ENCODE measurements around the gene XPC.

XPC gene

GRCh38 chr3:14169871-14170270 lies 8.5 kb downstream of the XPC start:
- no peak for DNase-seq

- DNase-seq = no peak
Observed at GRCh38 chr3:14169435-14169834, 9.0 kb downstream of the XPC start.

GRCh38 chr3:14166877-14167603 lies 11.4 kb downstream of the XPC start:
- DNase-seq = no peak

- DNase-seq = no peak
Observed at GRCh38 chr3:14162178-14162577, 16.2 kb downstream of the XPC start.

- DNase-seq = no peak
Observed at GRCh38 chr3:14161282-14161681, 17.1 kb downstream of the XPC start.

GRCh38 chr3:14159426-14159825 lies 19.0 kb downstream of the XPC start:
- no peak for DNase-seq

GRCh38 chr3:14158370-14158769 lies 20.0 kb downstream of the XPC start:
- no peak for DNase-seq

GRCh38 chr3:14157951-14158350 lies 20.4 kb downstream of the XPC start:
- DNase-seq = no peak

- DNase-seq = no peak
Observed at GRCh38 chr3:14156843-14157561, 21.4 kb downstream of the XPC start.

GRCh38 chr3:14156201-14156600 lies 22.2 kb downstream of the XPC start:
- no peak for DNase-seq

GRCh38 chr3:14154895-14155440 lies 23.4 kb downstream of the XPC start:
- DNase-seq = no peak

GRCh38 chr3:14154276-14154675 lies 24.1 kb downstream of the XPC start:
- DNase-seq = no peak

- DNase-seq = no peak
Observed at GRCh38 chr3:14153663-14154062, 24.7 kb downstream of the XPC start.

- DNase-seq = no peak
Observed at GRCh38 chr3:14152963-14153355, 25.4 kb downstream of the XPC start.

- no peak for DNase-seq
Observed at GRCh38 chr3:14152233-14152962, 26.0 kb downstream of the XPC start.

GRCh38 chr3:14151471-14152083 lies 26.8 kb downstream of the XPC start:
- DNase-seq = no peak

- no peak for DNase-seq
Observed at GRCh38 chr3:14150491-14151230, 27.7 kb downstream of the XPC start.

GRCh38 chr3:14150078-14150477 lies 28.3 kb downstream of the XPC start:
- DNase-seq = no peak

GRCh38 chr3:14148041-14148985 lies 30.1 kb downstream of the XPC start:
- DNase-seq = no peak

- no peak for DNase-seq
Observed at GRCh38 chr3:14147617-14148016, 30.8 kb downstream of the XPC start.

- DNase-seq = no peak
Observed at GRCh38 chr3:14147066-14147435, 31.4 kb downstream of the XPC start.
